WTC11 (cell line): ENCODE measurements around the gene CACNA1C.

ENCODE experiments used
- ATF3 ChIP-seq: sonication (generic); formaldehyde crosslinking; conservative IDR thresholded peaks from 2 replicates; pipeline ENCODE4 v1.8.1; 2022; ENCODE audit warnings: mild to moderate bottlenecking, missing genetic modification reagents
- CTCF ChIP-seq: fragments of 200-600 bp; IDR thresholded peaks from 2 replicates; pipeline ENCODE4 v1.8.0; 2022; ENCODE audit warnings: antibody characterized with exemption
- GABPB1 ChIP-seq: sonication (generic); formaldehyde crosslinking; IDR thresholded peaks from 2 replicates; pipeline ENCODE4 v1.8.1; 2023; ENCODE audit warnings: mild to moderate bottlenecking, missing genetic modification reagents
- IRF2 ChIP-seq: sonication (generic); formaldehyde crosslinking; IDR thresholded peaks from 2 replicates; pipeline ENCODE4 v1.8.0; 2022; ENCODE audit warnings: low read depth, missing genetic modification reagents, borderline replicate concordance
- KAT7 ChIP-seq: sonication (generic); formaldehyde crosslinking; IDR thresholded peaks from 2 replicates; pipeline ENCODE4 v1.8.1; 2023; ENCODE audit warnings: missing genetic modification reagents, mild to moderate bottlenecking, borderline replicate concordance
- NR2C2 ChIP-seq: sonication (generic); formaldehyde crosslinking; IDR thresholded peaks from 2 replicates; pipeline ENCODE4 v1.8.0; 2022; ENCODE audit warnings: mild to moderate bottlenecking, missing genetic modification reagents

GRCh38 chr12:2047752-2048151, 5.0 kb upstream of the CACNA1C start:
- no peak for TF ChIP-seq ATF3 (CRISPR knock-in tag)
- TF ChIP-seq CTCF, result no peak
- no peak for TF ChIP-seq KAT7 (CRISPR knock-in tag)
- TF ChIP-seq NR2C2, result no peak
- no peak for TF ChIP-seq GABPB1 (CRISPR knock-in tag)
- no peak for TF ChIP-seq IRF2 (CRISPR knock-in tag)
